Nephron (organoid): Measurements from ENCODE around the gene SLC4A3.

Experiments
- H3K27ac Mint-ChIP-seq, 3 experiments: 2 replicates each; pipeline ENCODE4 v1.8.0; 2020; ENCODE audit warnings: mixed read lengths in 3 of 3, mild to moderate bottlenecking in 2 of 3, moderate library complexity in 1 of 3
- H3K27me3 Mint-ChIP-seq: 2 replicates; pipeline ENCODE4 v1.8.0; 2021; ENCODE audit warnings: low read depth, mild to moderate bottlenecking, moderate library complexity, mixed read lengths
- H3K36me3 Mint-ChIP-seq: 2 replicates; pipeline ENCODE4 v1.8.0; 2020; ENCODE audit warnings: low read depth, mixed read lengths
- H3K4me1 Mint-ChIP-seq: 2 replicates; pipeline ENCODE4 v1.8.0; 2020; ENCODE audit warnings: mixed read lengths
- H3K4me3 Mint-ChIP-seq, 3 experiments: 2 replicates each; pipeline ENCODE4 v1.8.0; 2020; ENCODE audit warnings: mild to moderate bottlenecking in 3 of 3, mixed read lengths in 3 of 3, moderate library complexity in 2 of 3
- H3K9me3 Mint-ChIP-seq: 2 replicates; pipeline ENCODE4 v1.8.0; 2020; ENCODE audit warnings: mixed read lengths
- CTCF ChIP-seq, 3 experiments: fragments of 200-600 bp; sonication (generic); IDR thresholded peaks; one replicate each; pipeline ENCODE4 v1.5.0; 2021; ENCODE audit warnings: antibody characterized with exemption in 3 of 3; ENCODE audit not compliant: unreplicated experiment in 3 of 3

The SLC4A3 gene

GRCh38 chr2:219603771-219604170 lies 23.7 kb upstream of the SLC4A3 start:
- Mint-ChIP-seq H3K9me3 (no peaks in the 10 kb centered on the region), H3K27me3 (no peaks in the 10 kb centered on the region), H3K27ac (no peak overlapping the region), H3K36me3 (peaks cover 46% of the 10 kb centered on the region), H3K4me3 (no peak overlapping the region), H3K4me1 (no peaks in the 10 kb centered on the region)
- no peak for TF ChIP-seq CTCF (IDR thresholded peaks at IDR 0.05; ENCODE audit: unreplicated experiment in 3 of 3)

GRCh38 chr2:219605607-219605954 lies 21.8 kb upstream of the SLC4A3 start:
- H3K27me3 Mint-ChIP-seq = no peaks in the 10 kb centered on the region
- TF ChIP-seq CTCF (IDR thresholded peaks at IDR 0.05; ENCODE audit: unreplicated experiment in 3 of 3) = no peak

GRCh38 chr2:219607931-219608330 lies 19.5 kb upstream of the SLC4A3 start:
- H3K4me1 Mint-ChIP-seq = peaks cover 24% of the 10 kb centered on the region
- no peak overlapping the region for H3K4me3 Mint-ChIP-seq
- no peak overlapping the region for H3K27ac Mint-ChIP-seq
- H3K27me3 Mint-ChIP-seq = no peaks in the 10 kb centered on the region
- no peaks in the 10 kb centered on the region for H3K9me3 Mint-ChIP-seq
- H3K36me3 Mint-ChIP-seq = peaks cover 47% of the 10 kb centered on the region
- TF ChIP-seq CTCF (IDR thresholded peaks at IDR 0.05; ENCODE audit: unreplicated experiment in 3 of 3) = no peak

More at GRCh38 chr2:219605607-219605954, 21.8 kb upstream of the SLC4A3 start:
- H3K4me3 Mint-ChIP-seq = no peak overlapping the region
- peaks cover 8% of the 10 kb centered on the region for H3K4me1 Mint-ChIP-seq
- no peaks in the 10 kb centered on the region for H3K9me3 Mint-ChIP-seq
- H3K36me3 Mint-ChIP-seq = peaks cover 52% of the 10 kb centered on the region
- no peak overlapping the region for H3K27ac Mint-ChIP-seq

GRCh38 chr2:219608399-219608964 lies 18.9 kb upstream of the SLC4A3 start:
- no peaks in the 10 kb centered on the region for H3K27me3 Mint-ChIP-seq
- TF ChIP-seq CTCF (IDR thresholded peaks at IDR 0.05; ENCODE audit: unreplicated experiment in 3 of 3) = no peak
- H3K4me3 Mint-ChIP-seq = no peak overlapping the region
- H3K4me1 Mint-ChIP-seq = peaks cover 24% of the 10 kb centered on the region
- H3K27ac Mint-ChIP-seq = no peak overlapping the region
- H3K36me3 Mint-ChIP-seq = peaks cover 47% of the 10 kb centered on the region
- no peaks in the 10 kb centered on the region for H3K9me3 Mint-ChIP-seq

- H3K4me1 Mint-ChIP-seq = peaks cover 24% of the 10 kb centered on the region
- no peak for TF ChIP-seq CTCF (IDR thresholded peaks at IDR 0.05; ENCODE audit: unreplicated experiment in 3 of 3)
- no peak overlapping the region for H3K4me3 Mint-ChIP-seq
- no peaks in the 10 kb centered on the region for H3K9me3 Mint-ChIP-seq
- no peaks in the 10 kb centered on the region for H3K27me3 Mint-ChIP-seq
- peak overlapping the region in 2 of 3 experiments; percentile 92 to 94 for H3K27ac Mint-ChIP-seq
- peaks cover 40% of the 10 kb centered on the region for H3K36me3 Mint-ChIP-seq
These were observed 18.2 kb upstream of the SLC4A3 start for GRCh38 chr2:219609149-219609750.

GRCh38 chr2:219611306-219611705 lies 16.1 kb upstream of the SLC4A3 start:
- H3K27ac Mint-ChIP-seq = peak overlapping the region in 1 of 3 experiments; percentile 30
- no peak for TF ChIP-seq CTCF (IDR thresholded peaks at IDR 0.05; ENCODE audit: unreplicated experiment in 3 of 3)
- H3K9me3 Mint-ChIP-seq = no peaks in the 10 kb centered on the region
- peaks cover 24% of the 10 kb centered on the region for H3K4me1 Mint-ChIP-seq
- H3K27me3 Mint-ChIP-seq = no peaks in the 10 kb centered on the region
- H3K36me3 Mint-ChIP-seq = peaks cover 30% of the 10 kb centered on the region
- no peak overlapping the region for H3K4me3 Mint-ChIP-seq
